Fibroblast of skin of right quadriceps (primary cell): ENCODE data around the gene PLCB4.
A peak's percentile ranks its signal among the peaks of the same experiment; 100 is the strongest.

Experiments
- DNase-seq: peaks from one replicate; pipeline ENCODE4 v3.0.0-alpha.2; 2013

Gene PLCB4

GRCh38 chr20:9331707-9332435 is 263.0 kb downstream of the PLCB4 start:
- no peak for DNase-seq

- no peak for DNase-seq
These were observed 264.0 kb downstream of the PLCB4 start for GRCh38 chr20:9332791-9333479.

GRCh38 chr20:9334866-9335265 is 266.0 kb downstream of the PLCB4 start:
- no peak for DNase-seq

GRCh38 chr20:9338101-9338500 is 269.2 kb downstream of the PLCB4 start:
- no peak for DNase-seq

- no peak for DNase-seq
These were observed 270.8 kb downstream of the PLCB4 start for GRCh38 chr20:9339708-9340107.

- peak; percentile 23 for DNase-seq
These were observed 273.8 kb downstream of the PLCB4 start for GRCh38 chr20:9342651-9343050.

- DNase-seq, result peak; percentile 79
These were observed 275.4 kb downstream of the PLCB4 start for GRCh38 chr20:9344083-9344920.

- no peak for DNase-seq
These were observed 279.4 kb downstream of the PLCB4 start for GRCh38 chr20:9348316-9348715.

GRCh38 chr20:9348747-9349146 is 279.9 kb downstream of the PLCB4 start:
- DNase-seq, result no peak

GRCh38 chr20:9349249-9349648 is 280.4 kb downstream of the PLCB4 start:
- DNase-seq, result no peak

GRCh38 chr20:9352739-9353138 is 283.9 kb downstream of the PLCB4 start:
- DNase-seq, result no peak

- no peak for DNase-seq
These were observed 284.5 kb downstream of the PLCB4 start for GRCh38 chr20:9353180-9353915.

- peak; percentile 34 for DNase-seq
These were observed 285.0 kb downstream of the PLCB4 start for GRCh38 chr20:9353916-9354276.

GRCh38 chr20:9354579-9354978 is 285.7 kb downstream of the PLCB4 start:
- no peak for DNase-seq

GRCh38 chr20:9358001-9358400 is 289.1 kb downstream of the PLCB4 start:
- no peak for DNase-seq

- peak; percentile 74 for DNase-seq
These were observed 290.8 kb downstream of the PLCB4 start for GRCh38 chr20:9359561-9360308.

GRCh38 chr20:9360431-9360830 is 291.5 kb downstream of the PLCB4 start:
- DNase-seq, result peak; percentile 19

- DNase-seq, result no peak
These were observed 294.8 kb downstream of the PLCB4 start for GRCh38 chr20:9363673-9364072.

- DNase-seq, result no peak
These were observed 298.4 kb downstream of the PLCB4 start for GRCh38 chr20:9367328-9367727.

GRCh38 chr20:9367746-9368145 is 298.9 kb downstream of the PLCB4 start:
- DNase-seq, result no peak

GRCh38 chr20:9368893-9369292 is 300.0 kb downstream of the PLCB4 start:
- no peak for DNase-seq

- DNase-seq, result no peak
These were observed 300.7 kb downstream of the PLCB4 start for GRCh38 chr20:9369557-9369956.
